HepG2 (cell line): Measurements from ENCODE around the gene SLX1A. TPM values are rescaled to one million over a fixed set of nuclear protein-coding genes. Genes with fewer than 3 reads are reported as not detected.

Experiments used
- ARID5B ChIP-seq: IDR thresholded peaks from 2 replicates; pipeline ENCODE4 v1.4.0; 2020; ENCODE audit warnings: mild to moderate bottlenecking, missing genetic modification reagents
- DRAP1 ChIP-seq: IDR thresholded peaks from 2 replicates; pipeline ENCODE4 v1.6.1; 2016; ENCODE audit warnings: missing genetic modification reagents, missing compliant biosample characterization
- ELF1 ChIP-seq: sonication (generic); formaldehyde crosslinking; IDR thresholded peaks from 2 replicates; pipeline ENCODE4 v1.4.0; 2020; ENCODE audit warnings: missing genetic modification reagents
- ETV6 ChIP-seq: sonication (generic); formaldehyde crosslinking; conservative IDR thresholded peaks from 2 replicates; pipeline ENCODE4 v1.4.0; 2020; ENCODE audit warnings: missing genetic modification reagents
- HNRNPLL ChIP-seq: fragments of 200-400 bp; formaldehyde crosslinking; IDR thresholded peaks from 2 replicates; pipeline ENCODE4 v1.6.1; 2017; ENCODE audit warnings: mild to moderate bottlenecking, low read depth, low read length; ENCODE audit not compliant: poor library complexity, severe bottlenecking
- MTERF4 ChIP-seq: sonication (generic); formaldehyde crosslinking; IDR thresholded peaks from 2 replicates; pipeline ENCODE4 v1.8.0; 2023; ENCODE audit warnings: mild to moderate bottlenecking, missing genetic modification reagents
- NFE2 ChIP-seq: sonication (generic); formaldehyde crosslinking; IDR thresholded peaks from 2 replicates; pipeline ENCODE4 v1.4.0; 2020; ENCODE audit warnings: missing genetic modification reagents
- NFKBIZ ChIP-seq: IDR thresholded peaks from 2 replicates; pipeline ENCODE4 v1.6.1; 2018; ENCODE audit warnings: missing genetic modification reagents, missing compliant biosample characterization
- PHF20 ChIP-seq: sonication (generic); formaldehyde crosslinking; IDR thresholded peaks from 2 replicates; pipeline ENCODE4 v1.5.0; 2020; ENCODE audit warnings: mild to moderate bottlenecking, missing genetic modification reagents
- PITX1 ChIP-seq: sonication (generic); formaldehyde crosslinking; IDR thresholded peaks from 2 replicates; pipeline ENCODE4 v1.5.1; 2020; ENCODE audit warnings: mild to moderate bottlenecking, missing genetic modification reagents
- PLRG1 ChIP-seq: fragments of 450-650 bp; conservative IDR thresholded peaks from 2 replicates; pipeline ENCODE4 v1.6.1; 2016
- RBFOX2 ChIP-seq: fragments of 200-400 bp; formaldehyde crosslinking; IDR thresholded peaks from 2 replicates; pipeline ENCODE4 v1.6.1; 2017; ENCODE audit warnings: low read depth, mild to moderate bottlenecking, low read length
- ZBTB8A ChIP-seq: sonication (generic); formaldehyde crosslinking; IDR thresholded peaks from 2 replicates; pipeline ENCODE4 v1.4.0; 2020; ENCODE audit warnings: mild to moderate bottlenecking, low read depth, missing genetic modification reagents, borderline replicate concordance
- ZNF180 ChIP-seq: sonication (generic); formaldehyde crosslinking; IDR thresholded peaks from 2 replicates; pipeline ENCODE4 v1.4.0; 2020; ENCODE audit warnings: low read depth, missing genetic modification reagents, borderline replicate concordance
- ZNF451 ChIP-seq: sonication (generic); formaldehyde crosslinking; IDR thresholded peaks from 2 replicates; pipeline ENCODE4 v1.5.0; 2020; ENCODE audit warnings: mild to moderate bottlenecking, missing genetic modification reagents
- ZNF550 ChIP-seq: sonication (generic); formaldehyde crosslinking; IDR thresholded peaks from 2 replicates; pipeline ENCODE4 v1.4.0; 2020; ENCODE audit warnings: mild to moderate bottlenecking, missing genetic modification reagents, borderline replicate concordance
- ZNF768 ChIP-seq: sonication (generic); formaldehyde crosslinking; IDR thresholded peaks from 2 replicates; pipeline ENCODE4 v1.4.0; 2020; ENCODE audit warnings: missing genetic modification reagents
- ZSCAN21 ChIP-seq: sonication (generic); formaldehyde crosslinking; IDR thresholded peaks from 2 replicates; pipeline ENCODE4 v1.8.0; 2022; ENCODE audit warnings: mild to moderate bottlenecking, missing genetic modification reagents, moderate library complexity, borderline replicate concordance
- polyA plus RNA-seq, 8 experiments: library from polyadenylated mRNA; depleted of rRNA in 3 of 8; stranded (reverse) in 7 of 8; unstranded in 1 of 8; fragments of >200 nt; fragmentation: Illumina TruSeq in 4 of 8; extraction: Trizol in 4 of 8; gene quantifications; 2 replicates each; pipeline versions ENCODE4 v1.2.1 to v1.2.3, GENCODE V29; 2011 to 2016; ENCODE audit warnings: low read depth in 4 of 8, missing spikeins in 1 of 8, mixed read lengths in 1 of 8; ENCODE audit not compliant: insufficient read depth in 1 of 8
- total RNA-seq, 5 experiments: library from RNA; depleted of rRNA; stranded (reverse); fragments of >200 nt; fragmentation: Illumina TruSeq; extraction: Trizol; gene quantifications; 2 replicates each; pipeline ENCODE4 v1.2.3, GENCODE V29; 2016; ENCODE audit warnings: low read depth in 1 of 5
- TF ChIP-seq, protein P1 (sequence below): sonication (generic); formaldehyde crosslinking; IDR thresholded peaks from 2 replicates; pipeline ENCODE4 v1.4.0; 2020; ENCODE audit warnings: missing genetic modification reagents
- TF ChIP-seq, protein P2 (sequence below): sonication (generic); formaldehyde crosslinking; IDR thresholded peaks from 2 replicates; pipeline ENCODE4 v1.5.1; 2020; ENCODE audit warnings: missing genetic modification reagents, mild to moderate bottlenecking, borderline replicate concordance

The SLX1A gene
- total and polyA plus RNA-seq, 2 of the 13 experiments (the other 11 are each of a cell fraction or from before 2014, with no cell fraction given) = 12.0 to 37.1 TPM

- peak; percentile 35; the same call in 1 of the 2 replicates for TF ChIP-seq DRAP1 (CRISPR knock-in tag)
- TF ChIP-seq RBFOX2 = peak; percentile 85
- TF ChIP-seq MTERF4 (CRISPR knock-in tag) = peak; percentile 25; the same call in 1 of the 2 replicates
- TF ChIP-seq, protein P1, sequence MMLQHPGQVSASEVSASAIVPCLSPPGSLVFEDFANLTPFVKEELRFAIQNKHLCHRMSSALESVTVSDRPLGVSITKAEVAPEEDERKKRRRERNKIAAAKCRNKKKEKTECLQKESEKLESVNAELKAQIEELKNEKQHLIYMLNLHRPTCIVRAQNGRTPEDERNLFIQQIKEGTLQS (CRISPR knock-in tag) = 0 out of 2 replicates have a peak, but pooled peaks have one; percentile 20
- no peak for TF ChIP-seq ZNF768 (CRISPR knock-in tag)
- no peak for TF ChIP-seq ZBTB8A
- TF ChIP-seq PLRG1 = no peak
- TF ChIP-seq NFKBIZ (CRISPR knock-in tag) = 0 out of 2 replicates have a peak, but pooled peaks have one; percentile 11
- no peak for TF ChIP-seq ZNF180
- peak; percentile 49 for TF ChIP-seq HNRNPLL
- no peak for TF ChIP-seq NFE2
- no peak for TF ChIP-seq ZNF550 (CRISPR knock-in tag)
- no peak for TF ChIP-seq ARID5B (CRISPR knock-in tag)
- peak; percentile 54 for TF ChIP-seq PHF20 (CRISPR knock-in tag)
- TF ChIP-seq, protein P2, sequence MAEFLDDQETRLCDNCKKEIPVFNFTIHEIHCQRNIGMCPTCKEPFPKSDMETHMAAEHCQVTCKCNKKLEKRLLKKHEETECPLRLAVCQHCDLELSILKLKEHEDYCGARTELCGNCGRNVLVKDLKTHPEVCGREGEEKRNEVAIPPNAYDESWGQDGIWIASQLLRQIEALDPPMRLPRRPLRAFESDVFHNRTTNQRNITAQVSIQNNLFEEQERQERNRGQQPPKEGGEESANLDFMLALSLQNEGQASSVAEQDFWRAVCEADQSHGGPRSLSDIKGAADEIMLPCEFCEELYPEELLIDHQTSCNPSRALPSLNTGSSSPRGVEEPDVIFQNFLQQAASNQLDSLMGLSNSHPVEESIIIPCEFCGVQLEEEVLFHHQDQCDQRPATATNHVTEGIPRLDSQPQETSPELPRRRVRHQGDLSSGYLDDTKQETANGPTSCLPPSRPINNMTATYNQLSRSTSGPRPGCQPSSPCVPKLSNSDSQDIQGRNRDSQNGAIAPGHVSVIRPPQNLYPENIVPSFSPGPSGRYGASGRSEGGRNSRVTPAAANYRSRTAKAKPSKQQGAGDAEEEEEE = no peak
- no peak for TF ChIP-seq PITX1 (CRISPR knock-in tag)
- no peak for TF ChIP-seq ELF1 (CRISPR knock-in tag)
- no peak for TF ChIP-seq ETV6 (CRISPR knock-in tag)
- peak; percentile 23; the same call in 1 of the 2 replicates for TF ChIP-seq ZSCAN21
- TF ChIP-seq ZNF451 (CRISPR knock-in tag) = no peak
Measured at GRCh38 chr16:30183233-30184095, 10.2 kb upstream of the SLX1A start, which contains the start of gene CORO1A (continued).
